Measurements from ENCODE around the gene PTPRJ.
A peak's percentile ranks its signal among the peaks of the same experiment; 100 is the strongest.

The PTPRJ gene

GRCh38 chr11:47967577-47968525 lies 12.5 kb upstream of the PTPRJ start:
- no peak for DNase-seq

GRCh38 chr11:47969401-47969800 lies 11.0 kb upstream of the PTPRJ start:
- no peak for DNase-seq

- DNase-seq = no peak
These were observed 8.9 kb upstream of the PTPRJ start for GRCh38 chr11:47971501-47971900.

GRCh38 chr11:47973173-47973572 lies 7.2 kb upstream of the PTPRJ start:
- no peak for DNase-seq

GRCh38 chr11:47976931-47977330 lies 3.4 kb upstream of the PTPRJ start:
- DNase-seq = no peak

- no peak for DNase-seq
These were observed 2.7 kb upstream of the PTPRJ start for GRCh38 chr11:47977623-47978022.

- DNase-seq = peak in 2 of 51 donors; percentile 45 to 53
These were observed 826 bp upstream of the PTPRJ start for GRCh38 chr11:47979378-47980087.

- peak in 29 of 51 donors; percentile 18 to 72 (median 43) for DNase-seq
These were observed 705 bp downstream of the PTPRJ start for GRCh38 chr11:47980907-47981621.

GRCh38 chr11:47981667-47982404 lies 1.5 kb downstream of the PTPRJ start:
- peak in 1 of 51 donors; percentile 5 for DNase-seq

GRCh38 chr11:47982616-47983015 lies 2.3 kb downstream of the PTPRJ start:
- DNase-seq = no peak

- DNase-seq = peak in 1 of 51 donors; percentile 7
These were observed 3.4 kb downstream of the PTPRJ start for GRCh38 chr11:47983464-47984397.

- no peak for DNase-seq
These were observed 5.9 kb downstream of the PTPRJ start for GRCh38 chr11:47986219-47986618.

GRCh38 chr11:47986742-47987141 lies 6.4 kb downstream of the PTPRJ start:
- DNase-seq = no peak

GRCh38 chr11:47987310-47987709 lies 7.0 kb downstream of the PTPRJ start:
- no peak for DNase-seq

- peak in 2 of 51 donors; percentile 23 to 25 for DNase-seq
These were observed 7.4 kb downstream of the PTPRJ start for GRCh38 chr11:47987781-47988180.

GRCh38 chr11:47989779-47990178 lies 9.4 kb downstream of the PTPRJ start:
- no peak for DNase-seq

- DNase-seq = peak in 4 of 51 donors; percentile 13 to 35 (median 24)
These were observed 11.0 kb downstream of the PTPRJ start for GRCh38 chr11:47991266-47991830.

GRCh38 chr11:47991894-47992293 lies 11.5 kb downstream of the PTPRJ start:
- DNase-seq = no peak

- no peak for DNase-seq
These were observed 12.8 kb downstream of the PTPRJ start for GRCh38 chr11:47992959-47993820.
